HG02885 (cell line): Measurements from ENCODE around the gene ZNF133.
"Not testable (repeated sequence)": the region's sequence is repeated elsewhere in the genome, so short reads cannot be mapped to it uniquely, and the experiment has no call there.

Source experiments
- ATAC-seq: cut with Tn5 transposase; IDR thresholded peaks from one replicate; pipeline ENCODE4 v1.9.1; 2021; ENCODE audit warnings: mild to moderate bottlenecking; ENCODE audit not compliant: unreplicated experiment, poor library complexity

Gene ZNF133

DNA sequence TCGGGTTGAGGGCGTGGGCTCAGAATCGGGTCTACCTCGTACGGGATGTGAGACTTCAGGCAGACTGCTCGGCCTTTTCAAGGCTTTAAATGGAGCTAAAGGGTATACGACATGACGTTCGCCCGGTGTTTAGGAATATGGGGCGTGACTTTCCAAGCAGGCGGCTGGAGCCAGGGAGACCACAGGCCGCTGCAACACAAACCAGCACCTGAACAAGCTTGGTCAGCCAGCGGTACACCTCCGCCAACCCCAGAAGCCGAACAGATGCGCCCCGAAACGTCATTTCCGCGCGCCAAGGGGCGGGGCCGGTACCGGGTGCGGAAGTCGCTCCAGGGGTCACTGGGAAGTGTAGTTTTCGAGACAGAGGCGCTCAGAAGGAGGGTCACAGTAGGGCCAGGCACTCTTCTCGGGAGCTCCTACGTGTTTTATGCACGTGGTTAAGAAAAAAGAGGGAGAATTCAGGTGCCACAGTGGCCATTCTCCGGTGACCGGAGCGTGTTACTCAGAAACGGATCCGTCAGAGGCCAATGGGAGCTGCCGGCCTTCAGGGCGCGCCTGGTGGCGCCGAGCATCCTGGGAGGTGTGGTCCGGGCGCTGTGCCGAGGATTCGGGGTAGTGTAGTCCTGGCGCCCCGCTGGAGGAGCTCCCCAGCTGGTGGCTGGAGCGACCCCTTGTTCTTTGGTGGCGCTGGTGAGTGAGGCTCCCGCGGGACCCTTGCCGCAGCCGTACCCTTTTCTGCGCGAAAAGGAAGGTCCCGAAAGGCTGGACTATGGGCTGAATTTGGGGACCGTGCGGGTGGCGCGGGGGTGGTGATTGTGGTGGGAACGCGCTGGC, at the start of gene ZNF133:
Gene ZNF133, plus strand, starts transcription at position 613 of the 834 bp plus-strand sequence. CDS start 17,160 bp downstream, outside the sequence.
- peak; percentile 98 for ATAC-seq

DNA sequence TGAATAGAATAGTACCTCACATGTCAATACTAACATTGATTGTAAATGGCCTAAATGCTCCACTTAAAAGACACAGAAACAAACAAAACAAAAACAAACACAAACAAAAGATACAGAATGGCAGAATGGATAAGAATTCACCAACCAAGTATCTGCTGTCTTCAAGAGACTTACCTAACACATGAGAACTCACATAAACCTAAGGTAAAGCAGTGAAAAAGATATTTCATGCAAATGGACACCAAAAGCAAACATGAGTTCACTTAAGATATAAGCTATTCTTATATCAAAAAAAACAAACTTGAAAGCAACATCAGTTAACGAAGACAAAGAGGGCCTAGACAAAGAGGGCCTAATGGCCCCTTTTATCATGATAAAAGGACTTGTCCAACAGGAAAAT, 47.3 kb upstream of the ZNF133 start:
- ATAC-seq: no peak

DNA sequence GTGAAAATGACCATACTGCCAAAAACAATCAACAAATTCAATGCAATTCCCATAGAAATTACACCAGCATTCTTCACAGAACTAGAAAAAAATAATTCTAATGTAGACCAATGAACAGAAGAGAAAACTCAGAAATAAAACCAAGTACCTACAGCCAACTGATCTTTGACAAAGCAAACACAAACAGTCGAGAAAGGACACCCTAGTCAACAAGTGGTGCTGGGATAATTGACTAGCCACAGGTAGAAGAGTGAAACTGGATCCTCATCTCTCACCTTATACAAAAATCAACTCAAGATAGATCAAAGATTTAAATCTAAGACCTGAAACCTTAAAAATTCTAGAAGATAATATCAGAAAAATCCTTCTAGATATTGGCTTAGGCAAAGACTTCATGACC, 44.5 kb upstream of the ZNF133 start:
- no peak for ATAC-seq

DNA sequence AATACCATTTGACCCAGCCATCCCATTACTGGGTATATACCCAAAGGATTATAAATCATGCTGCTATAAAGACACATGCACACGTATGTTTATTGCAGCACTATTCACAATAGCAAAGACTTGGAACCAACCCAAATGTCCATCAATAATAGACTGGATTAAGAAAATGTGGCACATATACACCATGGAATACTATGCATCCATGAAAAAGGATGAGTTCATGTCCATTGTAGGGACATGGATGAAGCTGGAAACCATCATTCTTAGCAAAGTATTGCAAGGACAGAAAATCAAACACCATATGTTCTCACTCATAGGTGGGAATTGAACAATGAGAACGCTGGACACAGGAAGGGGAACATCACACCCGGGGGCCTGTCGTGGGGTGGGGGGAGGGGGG, 39.8 kb upstream of the ZNF133 start:
- ATAC-seq: not testable (repeated sequence)

DNA sequence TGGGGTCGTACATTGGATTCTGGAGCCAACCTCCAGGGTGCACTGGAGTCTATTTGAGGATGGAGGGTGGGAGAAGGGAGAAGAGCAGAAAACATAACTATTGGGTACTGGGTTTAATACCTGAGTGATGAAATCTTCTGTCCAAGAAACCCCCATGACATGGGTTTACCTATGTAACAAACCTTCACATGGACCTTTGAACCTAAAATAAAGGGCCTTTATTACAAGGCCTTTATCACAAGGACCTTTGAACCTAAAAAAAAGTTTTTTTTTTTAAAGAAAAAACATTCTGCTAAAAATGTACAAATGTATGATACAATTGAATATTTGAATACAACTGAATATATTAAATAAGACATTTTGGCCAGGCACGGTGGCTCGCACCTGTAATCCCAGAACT, 38.1 kb upstream of the ZNF133 start:
- ATAC-seq: no peak

DNA sequence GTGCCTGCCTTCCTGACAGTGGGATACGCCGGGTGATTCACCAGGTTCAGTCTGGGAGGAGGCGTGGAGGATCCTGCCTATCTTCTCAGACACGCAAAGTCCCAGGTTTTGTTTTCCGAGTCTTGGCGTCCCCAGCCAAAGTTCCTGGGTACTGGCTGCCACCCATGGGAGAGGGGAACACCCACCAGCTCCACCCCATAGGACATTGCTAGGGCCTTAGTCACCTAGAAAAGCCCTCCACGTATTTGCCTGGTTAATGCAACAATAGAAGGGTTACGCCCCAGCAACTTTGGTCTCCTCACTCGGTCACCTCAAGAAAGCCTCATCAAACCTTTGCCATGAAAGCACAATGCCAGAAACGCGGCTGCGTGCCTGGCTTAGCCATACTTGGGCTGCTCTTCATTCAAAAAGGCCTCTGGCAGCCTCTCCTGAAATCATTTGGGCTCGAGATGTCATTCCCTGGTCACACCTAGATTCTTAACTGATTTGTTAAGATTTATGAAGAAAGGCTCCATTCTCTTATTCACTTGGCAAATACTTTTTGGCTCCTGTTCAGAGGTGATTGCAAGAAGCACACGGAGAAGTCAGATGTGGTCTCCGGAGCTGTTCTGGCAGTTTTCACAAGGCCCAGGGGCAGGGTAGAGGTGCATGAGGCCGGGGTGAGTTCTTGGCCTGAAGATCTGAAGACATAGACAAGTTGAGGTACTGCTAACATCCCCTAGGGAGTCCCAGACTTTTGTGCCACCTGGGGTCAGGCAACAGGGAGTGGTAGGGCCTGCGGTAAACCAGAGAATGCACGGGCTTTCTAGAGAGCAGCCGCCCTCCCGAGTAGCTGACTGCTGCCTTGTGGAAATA, 35.5 kb upstream of the ZNF133 start:
- ATAC-seq: no peak

DNA sequence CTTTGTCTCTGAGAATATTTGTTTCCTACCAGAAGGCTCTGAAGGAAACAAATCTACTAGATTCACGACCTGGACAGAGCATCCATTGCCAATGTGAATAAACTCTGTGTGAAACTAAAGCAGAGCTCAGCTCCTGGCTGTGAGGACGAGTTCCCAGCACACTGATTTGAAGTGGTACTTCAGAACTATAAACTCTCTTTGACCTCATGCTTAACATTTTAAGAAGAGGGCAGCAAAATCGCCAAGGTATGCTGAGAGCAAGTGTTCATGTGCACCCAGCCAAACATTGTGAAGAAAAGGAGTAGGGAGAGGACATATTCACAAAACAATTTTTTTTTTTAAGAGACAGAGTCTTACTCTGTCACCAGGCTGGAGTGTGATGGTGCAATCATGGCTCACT, 33.7 kb upstream of the ZNF133 start:
- no peak for ATAC-seq

DNA sequence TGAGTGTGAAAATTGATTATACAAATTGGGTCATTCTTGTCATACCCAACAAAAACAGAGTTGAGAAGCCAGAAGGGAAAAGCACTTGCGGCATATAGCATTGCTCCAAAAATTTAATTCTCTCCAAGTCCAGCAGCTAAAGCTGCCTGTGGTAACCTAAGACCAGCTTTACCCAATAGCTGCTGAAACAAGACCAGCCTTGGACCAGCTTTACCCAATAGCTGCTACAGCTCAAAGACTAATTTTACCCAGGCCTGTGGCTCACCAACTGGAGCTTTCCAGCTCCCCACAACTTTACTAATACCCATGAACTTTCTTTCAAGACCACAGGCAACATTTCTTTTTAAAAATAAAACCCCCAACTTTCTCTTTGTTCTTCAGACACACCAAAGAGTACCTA, 32.8 kb upstream of the ZNF133 start:
- ATAC-seq: no peak

DNA sequence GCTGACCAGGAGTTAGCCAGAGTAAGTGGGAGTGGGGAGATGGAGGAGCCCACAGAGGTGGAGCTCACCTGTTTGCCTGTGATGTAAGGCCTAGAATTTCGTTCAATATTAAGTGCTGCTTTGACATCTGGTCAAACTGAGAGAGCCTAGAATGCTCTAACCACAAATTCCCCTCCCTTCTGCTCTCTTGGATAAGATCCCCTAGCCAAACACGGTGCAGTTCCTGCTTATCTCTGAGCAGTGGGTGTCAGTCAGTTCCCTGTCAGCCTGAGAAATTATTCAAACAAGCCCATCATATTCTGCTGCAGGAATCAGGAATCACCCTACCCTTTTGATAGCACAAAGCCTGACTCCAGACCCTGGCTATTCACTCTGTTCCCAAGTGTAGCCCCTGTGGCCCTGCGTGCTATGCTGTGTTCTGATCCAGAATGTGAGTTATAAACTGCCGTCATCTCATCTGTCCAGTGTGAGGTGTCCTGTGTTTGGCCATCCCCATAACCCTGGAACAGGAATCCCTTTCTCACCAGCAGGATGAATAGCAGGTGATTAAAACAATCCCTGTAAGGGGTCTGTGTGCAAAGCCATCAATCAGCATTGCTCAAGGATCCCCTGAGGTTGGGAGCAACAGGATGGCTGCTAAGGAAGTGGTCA, 31.8 kb upstream of the ZNF133 start:
- ATAC-seq: no peak

DNA sequence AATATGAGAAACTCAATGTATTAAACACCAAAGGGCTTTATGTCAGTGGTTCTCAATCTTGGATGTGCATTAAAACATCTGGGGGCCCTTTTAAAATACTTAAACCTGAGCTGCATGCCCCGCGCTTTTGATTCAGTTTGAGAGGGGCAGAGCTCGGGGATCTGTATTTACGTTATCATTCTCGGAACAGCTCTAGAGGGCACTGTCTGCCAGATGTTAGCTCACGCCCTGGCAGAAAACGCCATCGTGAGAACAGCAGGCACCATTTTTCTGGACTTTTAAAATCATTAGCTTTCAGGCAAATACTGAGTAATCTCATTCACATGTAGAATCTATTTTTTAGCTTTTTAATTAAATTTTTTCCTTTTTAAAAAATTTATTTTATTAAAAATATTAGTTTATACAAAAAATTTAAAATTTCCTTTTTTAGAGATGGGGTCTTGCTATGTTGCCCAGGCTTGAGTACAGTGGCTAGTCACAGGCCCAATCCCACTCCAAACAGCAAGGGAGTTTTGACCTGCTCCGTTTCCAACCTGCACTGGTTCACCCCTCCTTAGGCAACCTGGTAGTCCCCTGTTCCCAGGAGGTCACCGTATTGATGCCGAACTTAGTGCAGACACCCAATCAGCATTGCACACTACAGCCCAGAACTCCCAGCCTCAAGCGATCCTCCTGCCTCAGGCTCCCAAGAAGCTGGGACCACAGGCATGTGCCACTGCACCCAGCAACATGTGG, 30.0 kb upstream of the ZNF133 start:
- no peak for ATAC-seq

DNA sequence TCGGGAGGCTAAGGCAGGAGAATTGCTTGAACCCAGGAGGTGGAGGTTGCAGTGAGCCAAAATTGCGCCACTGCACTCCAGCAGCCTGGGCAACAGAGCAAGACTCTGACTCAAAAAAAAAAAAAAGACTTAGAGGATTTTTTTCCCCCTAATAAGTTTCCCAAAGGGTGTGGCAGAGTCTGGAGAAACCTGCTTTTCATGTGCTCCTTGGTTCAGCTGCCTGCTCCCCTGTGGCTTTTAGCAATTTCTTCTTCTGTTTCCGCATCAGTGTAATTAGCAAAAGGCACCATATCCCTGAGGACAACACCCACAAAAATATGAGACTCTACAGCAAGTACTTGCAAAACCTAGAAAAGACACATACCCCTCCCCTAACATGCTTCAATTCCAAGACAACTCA, 28.6 kb upstream of the ZNF133 start:
- ATAC-seq: no peak

DNA sequence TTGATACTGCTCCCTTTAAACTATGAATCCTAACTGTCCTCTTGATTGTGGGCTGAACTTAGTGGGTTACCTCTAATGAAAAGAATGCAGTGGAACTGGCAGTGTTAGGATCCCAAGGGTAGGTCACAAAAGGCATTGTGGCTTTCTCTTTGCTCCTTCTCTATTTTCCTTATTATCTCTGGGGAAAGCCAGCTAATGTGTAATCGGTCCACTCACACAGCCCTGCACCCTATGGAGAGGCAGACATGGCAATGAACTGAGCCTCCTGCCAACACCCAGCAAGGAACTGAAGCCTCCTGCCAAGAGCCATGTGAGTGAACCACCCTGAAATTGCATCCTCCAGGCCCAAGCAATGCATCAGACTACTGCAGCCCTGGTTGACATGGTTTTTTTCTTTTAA, 24.6 kb upstream of the ZNF133 start:
- ATAC-seq: no peak

DNA sequence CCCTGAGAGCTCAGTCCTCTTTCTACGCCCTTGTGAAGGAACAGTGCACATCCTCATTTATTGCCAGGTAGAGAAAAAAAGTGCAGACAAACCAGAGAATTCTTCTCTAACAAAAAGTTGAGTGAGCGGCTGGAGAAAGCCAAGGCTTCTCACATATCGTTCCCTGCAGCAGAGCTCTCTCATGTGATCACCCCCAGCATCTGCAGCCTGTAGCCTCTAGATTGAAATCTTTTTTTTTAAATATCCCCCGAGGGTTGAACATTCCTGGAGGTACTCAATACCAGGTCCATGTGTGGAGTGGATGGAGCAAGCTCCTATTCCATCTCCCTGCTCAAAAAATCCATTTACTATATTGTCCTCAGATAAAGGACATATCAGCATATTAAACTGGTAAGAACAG, 22.9 kb upstream of the ZNF133 start:
- ATAC-seq: no peak

DNA sequence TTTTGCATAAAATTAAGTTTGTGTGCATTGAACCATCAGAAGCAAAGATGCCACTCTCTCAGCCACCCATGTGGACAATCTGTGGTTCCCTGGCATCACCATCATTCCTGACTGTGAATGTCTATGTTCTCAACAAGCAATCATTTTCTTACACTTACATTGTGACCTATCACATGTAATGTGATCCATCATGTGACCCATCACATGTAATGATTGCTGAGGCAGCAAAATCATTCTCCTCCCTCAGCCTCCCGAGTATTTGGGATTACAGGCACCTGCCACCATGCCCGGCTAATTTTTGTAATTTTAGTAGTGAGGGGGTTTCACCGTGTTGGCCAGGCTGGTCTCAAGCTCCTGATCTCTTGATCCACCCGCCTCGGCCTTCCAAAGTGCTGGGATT, 22.0 kb upstream of the ZNF133 start:
- no peak for ATAC-seq

DNA sequence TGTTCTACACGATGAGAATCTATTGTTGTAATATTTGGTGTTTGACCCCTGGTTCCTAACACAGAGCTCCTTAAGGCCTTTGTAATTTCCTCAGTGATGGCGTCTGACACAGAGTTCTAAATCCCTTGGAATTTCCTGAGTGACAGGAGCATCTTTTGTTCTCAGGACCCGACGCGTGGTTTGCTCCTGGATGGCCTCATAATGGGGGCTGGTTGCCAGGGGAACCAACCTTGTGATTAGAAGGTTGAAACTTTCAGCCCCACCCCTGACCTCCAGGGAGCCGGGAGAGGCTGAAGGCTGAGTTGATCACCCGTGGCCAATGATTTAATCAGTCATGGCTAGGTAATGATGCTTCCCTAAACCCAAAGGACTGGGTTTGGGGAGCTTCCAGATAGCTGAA, 20.5 kb upstream of the ZNF133 start:
- ATAC-seq: no peak

DNA sequence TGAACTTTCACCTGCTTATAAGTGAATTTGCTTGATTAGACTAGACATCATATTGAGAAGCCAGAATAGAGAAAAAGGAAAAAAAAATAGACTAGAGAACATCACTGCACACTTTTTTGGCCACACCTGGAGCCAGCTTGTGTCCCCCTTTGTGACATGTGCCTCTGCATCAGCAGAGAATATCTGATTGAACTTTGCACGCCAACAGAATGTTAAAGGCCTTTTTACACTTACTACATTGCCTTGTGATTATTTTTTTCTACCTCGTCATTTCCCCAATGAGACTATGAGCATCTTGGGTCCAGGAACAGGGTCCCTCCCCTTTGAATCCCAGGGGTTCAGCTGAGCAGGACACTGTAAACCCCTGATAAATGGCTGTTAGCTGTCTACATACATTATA, 17.2 kb upstream of the ZNF133 start:
- ATAC-seq: no peak

DNA sequence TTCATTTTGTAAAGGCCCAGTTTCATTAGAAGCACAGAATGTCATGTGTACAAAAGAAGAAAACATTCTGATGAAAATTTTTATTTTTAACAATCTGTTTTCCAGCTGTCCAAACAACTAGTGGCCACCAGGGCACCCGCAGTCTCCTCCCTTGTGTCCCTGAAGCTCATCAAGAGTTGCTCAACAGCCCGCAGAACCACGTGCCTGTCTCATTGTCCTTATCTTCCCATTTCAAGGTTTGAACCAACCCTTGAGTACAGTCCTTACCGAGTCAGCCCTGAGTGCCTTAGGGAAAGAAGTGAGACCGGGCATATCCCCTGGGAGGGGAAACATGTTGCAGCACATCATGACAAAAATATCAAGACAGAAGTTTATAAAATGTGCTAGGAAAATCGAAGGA, 15.9 kb upstream of the ZNF133 start:
- ATAC-seq: no peak

DNA sequence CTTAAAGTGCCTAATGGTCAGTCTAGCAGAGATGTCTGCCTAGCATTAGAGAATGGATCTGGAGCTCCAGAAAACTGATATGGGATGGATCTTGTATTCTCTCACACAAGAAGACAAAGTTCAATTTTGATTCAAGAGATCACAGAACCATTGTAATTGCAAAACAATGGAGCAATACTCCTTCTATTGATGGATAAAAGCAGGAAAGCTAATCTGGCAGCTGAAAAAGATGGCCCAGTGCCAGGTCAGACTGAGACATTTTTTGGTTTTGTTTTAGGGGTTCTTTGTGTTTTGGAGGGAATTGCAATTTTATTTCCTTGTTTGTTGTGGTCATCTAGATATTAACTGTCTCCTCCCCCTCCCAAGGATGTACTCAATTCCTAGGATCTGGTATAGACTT, 14.6 kb upstream of the ZNF133 start:
- no peak for ATAC-seq

DNA sequence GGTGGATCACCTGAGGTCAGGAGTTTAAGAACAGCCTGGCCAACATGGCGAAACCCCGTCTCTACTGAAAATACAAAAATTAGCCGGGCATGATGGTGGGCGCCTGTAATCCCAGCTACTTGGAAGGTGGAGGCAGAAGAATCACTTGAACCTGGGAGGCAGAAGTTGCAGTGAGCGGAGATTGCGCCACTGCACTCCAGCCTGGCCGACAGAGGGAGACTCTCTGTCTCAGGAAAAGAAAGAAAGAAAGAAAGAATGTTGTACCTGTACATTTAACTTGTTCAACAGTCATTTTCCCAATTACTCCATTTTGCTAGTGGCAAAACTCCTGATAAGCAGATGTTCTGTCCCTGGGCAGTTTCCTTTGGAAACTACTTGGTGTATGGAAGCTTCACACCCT, 12.4 kb upstream of the ZNF133 start:
- ATAC-seq: not testable (repeated sequence)

DNA sequence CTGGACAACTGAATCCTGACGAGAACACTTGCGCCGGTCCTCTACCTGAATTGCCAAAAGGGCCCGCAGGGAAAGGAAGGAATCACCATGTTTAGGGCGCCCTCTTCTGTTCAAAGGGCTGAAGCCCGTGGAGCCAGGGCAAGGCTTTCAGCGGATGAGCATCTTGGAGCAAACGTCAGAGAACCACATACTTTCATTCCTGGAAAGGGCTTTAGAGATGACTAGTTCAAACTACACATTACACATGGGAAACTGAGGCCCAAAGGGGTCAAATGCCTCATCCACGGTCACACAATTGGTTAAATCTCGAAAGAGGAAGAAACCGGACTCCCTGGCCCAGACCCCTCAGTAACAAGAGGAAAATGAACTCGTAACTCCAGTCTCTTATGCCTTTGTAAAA, 11.5 kb upstream of the ZNF133 start:
- ATAC-seq: peak; percentile 69
